Neuron (in vitro differentiated cells): ENCODE data around the gene JDP2.

Source experiments
- H2AFZ ChIP-seq: one replicate; pipeline ENCODE4 v1.6.1; 2013; ENCODE audit warnings: low read depth, mild to moderate bottlenecking, inconsistent platforms, low read length, moderate library complexity
- H3K27me3 ChIP-seq: one replicate; pipeline ENCODE4 v1.6.1; 2013; ENCODE audit warnings: low read length; ENCODE audit not compliant: insufficient read depth
- H3K36me3 ChIP-seq: one replicate; pipeline ENCODE4 v1.6.1; 2013; ENCODE audit warnings: low read length; ENCODE audit not compliant: insufficient read depth
- H3K4me1 ChIP-seq: one replicate; pipeline ENCODE4 v1.6.1; 2013; ENCODE audit warnings: low read length; ENCODE audit not compliant: insufficient read depth
- H3K4me3 ChIP-seq: 2 replicates; pipeline ENCODE4 v1.5.1; 2013; ENCODE audit warnings: mild to moderate bottlenecking, low read length, moderate library complexity
- H3K9me3 ChIP-seq: one replicate; pipeline ENCODE4 v1.6.1; 2013; ENCODE audit warnings: low read length

JDP2 gene

DNA sequence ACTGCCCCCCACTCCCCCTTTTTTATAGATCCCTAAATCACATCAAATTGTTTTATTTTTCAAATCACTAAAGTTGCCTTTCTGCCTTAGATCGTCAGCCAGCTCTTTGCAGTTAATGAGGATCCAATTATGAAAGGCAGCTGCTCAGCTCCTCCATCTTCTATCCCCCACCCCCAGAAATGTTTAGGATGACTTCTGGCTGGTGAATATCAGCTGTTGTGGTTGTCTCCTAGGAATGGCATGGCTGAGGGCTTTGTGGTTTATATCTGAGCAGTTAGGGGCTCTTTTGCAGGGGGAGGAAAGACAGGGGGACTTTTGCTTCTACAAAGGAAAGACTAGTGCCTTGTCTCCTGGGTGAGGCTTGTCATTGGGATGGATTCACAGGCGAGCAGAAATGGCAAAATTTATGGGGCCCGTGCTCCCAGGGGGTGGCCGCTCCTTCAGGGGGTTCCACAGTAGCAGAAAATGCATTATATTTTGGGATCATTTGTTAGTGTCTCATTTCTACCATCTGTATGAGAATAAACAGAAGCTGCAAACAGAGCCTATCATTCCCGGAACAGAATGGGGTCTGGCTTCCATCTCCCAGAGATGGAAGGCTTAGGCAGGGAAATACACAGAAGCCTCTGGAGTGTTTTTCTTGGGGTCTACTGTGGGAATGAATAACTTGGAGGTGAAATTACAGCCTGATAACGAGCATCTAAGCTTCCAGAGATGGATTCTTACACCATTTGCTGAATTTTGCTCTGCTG lies 6.5 kb downstream of the JDP2 start:
- Histone ChIP-seq H3K36me3 (no peaks in the 10 kb centered on the region), H2AFZ (no peak overlapping the region), H3K4me1 (peaks cover 3% of the 10 kb centered on the region), H3K4me3 (no peak overlapping the region), H3K9me3 (no peaks in the 10 kb centered on the region), H3K27me3 (peaks cover 4% of the 10 kb centered on the region)

DNA sequence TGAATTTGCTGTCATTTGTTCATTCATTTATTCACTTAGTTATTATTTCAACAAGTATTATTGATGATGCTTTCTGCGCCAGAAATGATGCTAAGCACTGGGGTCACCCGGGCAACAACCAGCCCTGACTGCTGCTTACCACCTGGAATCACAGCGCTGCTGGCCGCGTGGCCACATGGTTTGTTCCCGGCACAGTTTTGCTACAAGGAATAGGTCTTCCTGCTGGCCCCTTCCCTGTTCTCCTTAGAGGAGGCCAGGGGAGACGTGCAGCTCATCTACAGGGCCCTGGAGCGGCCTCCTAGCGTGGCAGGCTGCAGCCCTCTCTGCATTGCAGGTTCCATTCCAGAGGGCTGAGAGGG lies 7.0 kb downstream of the JDP2 start:
- Histone ChIP-seq H3K9me3 (no peaks in the 10 kb centered on the region), H2AFZ (no peak overlapping the region), H3K4me1 (peaks cover 3% of the 10 kb centered on the region), H3K4me3 (no peak overlapping the region), H3K27me3 (no peaks in the 10 kb centered on the region), H3K36me3 (no peaks in the 10 kb centered on the region)

DNA sequence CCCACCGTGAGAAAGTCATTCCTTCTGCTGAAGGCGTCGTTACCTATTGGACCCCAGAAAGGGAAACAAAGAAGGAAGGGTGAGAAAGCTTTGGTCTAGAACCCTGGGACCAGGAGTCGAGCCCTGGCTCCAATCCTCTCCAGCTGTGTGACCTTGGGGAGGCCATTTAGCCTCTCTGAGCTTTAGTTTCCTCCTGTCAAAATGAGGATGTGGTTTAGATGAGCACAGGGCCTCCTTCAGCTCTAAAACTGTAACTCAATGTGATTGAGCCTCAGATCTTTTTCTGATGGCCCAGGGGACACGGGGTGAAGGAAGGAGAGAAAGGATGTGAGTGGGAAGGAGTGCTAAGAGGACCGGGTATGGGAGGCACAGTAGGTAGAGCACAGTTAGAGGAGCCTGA lies 7.7 kb downstream of the JDP2 start:
- Histone ChIP-seq H3K27me3 (no peaks in the 10 kb centered on the region), H2AFZ (no peak overlapping the region), H3K4me3 (no peak overlapping the region), H3K4me1 (peaks cover under 1% of the 10 kb centered on the region), H3K36me3 (no peaks in the 10 kb centered on the region), H3K9me3 (no peaks in the 10 kb centered on the region)

DNA sequence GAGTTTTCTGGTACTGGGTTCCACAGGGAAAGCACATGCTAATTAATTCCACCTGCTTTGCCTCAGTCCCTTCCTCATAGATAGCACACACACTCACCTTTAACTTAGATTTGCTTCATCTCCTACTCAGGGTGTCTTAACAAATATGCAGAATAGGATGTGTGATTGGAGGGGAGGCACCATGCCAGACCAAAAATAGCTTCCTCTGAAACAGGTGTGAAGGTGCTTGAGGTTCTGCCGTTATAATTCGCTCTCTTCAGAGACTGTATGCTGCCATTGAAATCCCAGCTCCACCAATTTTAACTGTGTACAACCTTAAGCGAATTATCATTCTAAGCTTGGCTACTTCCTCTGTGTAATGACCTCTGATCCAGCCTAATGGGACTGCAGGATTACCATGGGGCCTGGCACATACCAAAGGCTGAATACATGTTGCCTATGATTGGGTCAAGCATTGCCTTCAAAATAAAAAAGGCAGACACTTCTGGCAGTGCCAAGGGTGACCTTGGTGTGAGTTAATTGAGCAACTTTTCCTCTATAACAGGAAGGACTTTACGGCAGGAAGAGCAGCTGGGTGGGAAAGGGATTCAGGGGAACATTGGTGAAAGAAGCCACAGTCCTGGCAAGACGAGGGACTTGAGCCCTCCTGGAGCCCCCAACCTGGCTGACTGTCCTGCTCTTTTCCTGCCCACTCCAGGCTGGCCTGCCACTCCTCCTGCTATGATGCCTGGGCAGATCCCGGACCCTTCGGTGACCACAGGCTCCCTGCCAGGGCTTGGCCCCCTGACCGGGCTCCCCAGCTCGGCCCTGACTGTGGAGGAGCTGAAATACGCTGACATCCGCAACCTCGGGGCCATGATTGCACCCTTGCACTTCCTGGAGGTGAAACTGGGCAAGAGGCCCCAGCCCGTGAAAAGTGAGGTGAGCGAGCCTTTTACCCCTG lies 9.7 kb downstream of the JDP2 start:
- Histone ChIP-seq H2AFZ (no peak overlapping the region), H3K27me3 (no peaks in the 10 kb centered on the region), H3K4me1 (no peaks in the 10 kb centered on the region), H3K4me3 (no peak overlapping the region), H3K36me3 (no peaks in the 10 kb centered on the region), H3K9me3 (no peaks in the 10 kb centered on the region)

DNA sequence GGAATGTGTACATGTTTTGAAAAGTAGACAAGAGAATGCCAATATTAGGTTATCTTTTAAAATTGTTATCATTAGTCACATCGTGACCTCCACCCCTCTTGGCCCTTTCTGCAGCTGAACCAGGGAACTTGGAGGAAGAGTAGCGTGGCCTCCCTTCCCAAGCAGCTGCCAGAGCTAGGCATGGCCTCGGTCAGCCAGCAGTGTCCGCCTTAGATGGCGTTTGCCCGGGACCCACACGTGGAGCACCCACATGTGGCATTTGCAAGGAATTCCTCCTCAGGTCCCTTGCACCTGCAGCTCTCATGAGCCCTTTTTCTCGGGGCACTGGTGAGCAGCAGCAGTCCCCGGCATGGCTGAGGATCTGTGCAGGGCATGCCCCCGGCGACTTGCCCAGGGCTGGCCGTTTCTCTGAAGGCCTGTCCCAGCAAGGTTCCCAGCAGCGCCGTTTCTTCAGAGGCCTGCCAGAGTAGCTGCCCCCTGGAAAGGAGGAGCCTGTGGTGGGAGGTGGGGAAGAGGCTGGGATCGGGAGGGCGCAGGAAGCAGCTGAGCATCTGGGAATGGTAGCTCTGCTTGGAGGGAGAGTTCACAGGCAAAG lies 10.8 kb downstream of the JDP2 start:
- Histone ChIP-seq H3K4me1 (no peaks in the 10 kb centered on the region), H2AFZ (no peak overlapping the region), H3K9me3 (no peaks in the 10 kb centered on the region), H3K4me3 (no peak overlapping the region), H3K36me3 (no peaks in the 10 kb centered on the region), H3K27me3 (no peaks in the 10 kb centered on the region)

DNA sequence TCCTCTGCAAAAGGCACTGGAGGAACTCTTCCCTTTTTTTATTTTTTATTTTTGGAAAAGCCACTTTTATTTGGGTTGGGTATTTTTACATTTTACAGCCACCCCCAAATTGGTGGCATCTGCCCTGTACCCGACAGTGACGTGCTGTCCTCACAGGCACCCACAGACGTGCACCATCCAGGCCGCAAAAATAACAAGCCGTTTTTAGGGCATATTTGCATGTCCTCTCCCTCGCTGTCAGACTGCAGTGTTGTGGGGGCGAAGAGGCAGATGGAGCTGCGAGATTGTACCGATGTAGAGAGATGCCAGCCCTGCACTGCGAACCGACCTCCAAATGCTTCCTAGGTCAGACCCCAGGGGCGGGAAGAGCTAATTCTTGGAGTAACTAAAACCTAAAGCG lies 12.2 kb downstream of the JDP2 start:
- no peaks in the 10 kb centered on the region for H3K36me3 ChIP-seq
- H3K4me3 ChIP-seq: no peak overlapping the region
- no peak overlapping the region for H2AFZ ChIP-seq
- H3K4me1 ChIP-seq: no peaks in the 10 kb centered on the region
- H3K9me3 ChIP-seq: no peaks in the 10 kb centered on the region
- H3K27me3 ChIP-seq: no peaks in the 10 kb centered on the region

DNA sequence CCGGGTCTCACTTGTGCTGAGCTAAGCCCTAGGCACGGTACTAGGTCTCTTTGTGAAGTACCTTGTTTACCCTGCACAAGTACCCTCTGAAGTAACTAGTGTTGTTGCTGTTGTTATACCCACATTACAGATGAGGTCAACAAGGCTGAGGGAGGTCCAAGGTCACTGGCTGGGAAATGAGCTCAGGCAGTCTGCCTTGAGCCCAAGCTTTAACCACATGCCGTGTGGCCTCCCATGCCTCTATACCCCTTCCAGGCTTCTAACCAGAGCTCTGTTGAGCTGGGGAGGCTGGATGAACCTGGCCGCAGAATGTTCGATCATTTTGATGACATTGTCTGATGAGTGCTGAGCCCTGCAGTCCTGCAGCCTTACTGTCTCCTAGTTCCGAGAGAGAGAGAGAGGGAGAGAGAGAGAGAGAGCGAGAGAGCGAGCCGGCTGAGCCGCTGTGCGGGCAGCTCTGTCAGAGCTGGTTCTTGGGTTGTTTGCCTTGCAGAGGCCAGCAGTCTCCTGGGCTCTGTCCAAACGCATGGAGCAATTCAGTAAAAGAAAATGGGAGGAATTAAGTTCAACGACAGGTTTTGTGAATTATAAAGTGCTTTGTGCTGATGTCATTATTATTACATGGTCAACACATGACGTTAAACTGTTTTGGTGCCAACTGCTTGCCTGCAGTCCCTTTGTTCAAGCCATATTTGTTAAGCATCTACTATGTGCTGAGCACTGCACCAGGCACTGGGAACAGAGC lies 13.1 kb downstream of the JDP2 start:
- Histone ChIP-seq H3K27me3 (no peaks in the 10 kb centered on the region), H3K4me3 (no peak overlapping the region), H3K4me1 (no peaks in the 10 kb centered on the region), H3K36me3 (no peaks in the 10 kb centered on the region), H3K9me3 (no peaks in the 10 kb centered on the region), H2AFZ (no peak overlapping the region)

DNA sequence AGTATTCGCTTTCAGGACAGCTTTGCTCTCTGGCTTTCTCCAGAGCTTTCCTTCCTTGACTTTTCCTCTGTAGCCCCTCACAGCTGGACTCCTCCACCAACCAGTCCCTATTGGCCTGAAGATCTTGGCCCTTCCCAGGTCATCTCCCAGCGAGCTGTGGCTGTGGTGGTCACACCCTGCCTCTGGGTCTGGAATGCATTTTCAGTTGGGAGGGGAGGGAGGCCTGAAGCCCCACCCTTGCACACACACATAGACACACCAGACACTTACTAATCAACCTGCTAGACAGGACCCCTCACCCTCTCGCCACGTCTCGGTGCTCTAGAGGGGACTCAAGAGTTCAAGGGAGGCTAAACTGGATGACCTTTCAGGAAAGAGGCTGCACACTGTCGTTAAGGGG lies 13.9 kb downstream of the JDP2 start:
- Histone ChIP-seq H3K27me3 (no peaks in the 10 kb centered on the region), H3K4me1 (no peaks in the 10 kb centered on the region), H3K4me3 (no peak overlapping the region), H3K9me3 (no peaks in the 10 kb centered on the region), H3K36me3 (no peaks in the 10 kb centered on the region), H2AFZ (no peak overlapping the region)

DNA sequence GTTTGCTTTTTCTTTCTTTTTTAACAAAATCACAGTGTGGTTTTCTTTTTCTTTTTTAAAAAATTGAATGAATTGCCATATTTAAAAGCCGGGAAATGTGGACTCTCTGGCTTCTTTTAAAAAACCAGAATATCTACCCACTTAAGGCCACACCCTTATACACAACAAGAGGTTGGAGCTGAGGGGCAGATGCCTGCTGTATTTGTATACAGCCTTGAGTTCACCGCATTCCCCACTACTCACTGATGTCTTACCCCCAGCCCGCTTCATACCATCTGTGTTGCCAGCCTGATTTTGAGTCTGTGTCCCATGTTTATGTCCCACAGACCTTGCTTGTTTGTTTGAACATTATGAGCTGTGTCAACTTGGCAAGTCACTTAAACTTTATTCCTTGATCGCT lies 14.3 kb downstream of the JDP2 start:
- no peak overlapping the region for H2AFZ ChIP-seq
- H3K4me1 ChIP-seq: no peaks in the 10 kb centered on the region
- no peaks in the 10 kb centered on the region for H3K36me3 ChIP-seq
- no peaks in the 10 kb centered on the region for H3K27me3 ChIP-seq
- H3K9me3 ChIP-seq: no peaks in the 10 kb centered on the region
- H3K4me3 ChIP-seq: no peak overlapping the region

DNA sequence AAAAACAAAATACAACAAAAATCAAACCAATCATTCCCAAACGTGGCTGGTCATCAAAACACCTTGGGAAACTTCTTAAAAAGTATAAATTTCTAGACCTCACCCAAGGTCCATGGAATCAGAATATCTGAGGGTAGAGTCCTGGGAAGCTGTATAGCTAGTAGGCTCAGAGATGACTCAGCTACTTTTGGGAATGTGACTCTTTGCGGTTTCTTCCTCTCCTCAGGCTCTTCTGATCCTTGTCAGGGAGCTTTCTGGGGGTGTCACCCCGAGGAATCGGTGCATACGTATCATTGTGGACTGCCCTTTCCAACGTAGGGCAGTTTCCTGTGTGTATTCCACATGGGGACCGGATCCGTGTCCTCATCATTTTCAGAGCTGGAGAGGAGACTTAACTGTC lies 14.8 kb downstream of the JDP2 start:
- no peaks in the 10 kb centered on the region for H3K9me3 ChIP-seq
- no peak overlapping the region for H2AFZ ChIP-seq
- no peaks in the 10 kb centered on the region for H3K4me1 ChIP-seq
- no peaks in the 10 kb centered on the region for H3K36me3 ChIP-seq
- H3K27me3 ChIP-seq: no peaks in the 10 kb centered on the region
- no peak overlapping the region for H3K4me3 ChIP-seq

DNA sequence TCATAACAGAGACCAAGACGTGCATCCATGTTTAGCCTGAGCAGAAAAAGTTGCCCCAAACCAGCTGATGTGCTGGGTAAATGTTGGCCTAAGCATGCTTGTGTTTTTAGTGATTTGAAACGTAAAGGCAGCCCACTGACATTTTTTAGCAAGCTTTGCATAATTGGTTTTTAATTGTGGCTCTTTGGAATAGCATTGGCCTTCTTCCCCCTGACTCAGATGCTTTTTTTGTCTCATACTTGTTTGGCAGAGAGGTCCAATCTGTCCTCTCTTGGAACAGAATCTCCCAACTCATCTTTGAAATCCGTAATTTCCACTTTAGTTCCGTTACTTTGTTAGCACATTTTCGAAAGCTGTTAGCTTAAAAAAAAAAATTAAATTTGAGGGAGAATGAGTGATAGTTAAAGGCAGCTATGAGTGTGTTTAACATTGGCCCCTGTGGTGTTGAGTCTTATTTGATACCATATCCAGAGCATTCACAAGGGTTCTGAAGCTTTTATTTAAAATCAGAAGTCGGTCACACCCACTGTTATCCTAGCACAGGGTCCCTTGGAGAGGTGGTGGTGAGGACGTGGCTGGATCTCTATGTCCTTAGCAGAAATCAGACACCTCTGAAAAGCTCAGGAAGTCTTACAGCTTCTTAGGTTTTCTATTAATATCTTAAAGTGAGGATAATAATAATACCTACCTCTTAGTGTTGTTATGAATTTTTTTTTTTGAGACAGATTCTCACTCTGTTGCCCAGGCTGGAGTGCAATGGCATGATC lies 15.6 kb downstream of the JDP2 start:
- Histone ChIP-seq H2AFZ (no peak overlapping the region), H3K4me1 (no peaks in the 10 kb centered on the region), H3K9me3 (no peaks in the 10 kb centered on the region)

DNA sequence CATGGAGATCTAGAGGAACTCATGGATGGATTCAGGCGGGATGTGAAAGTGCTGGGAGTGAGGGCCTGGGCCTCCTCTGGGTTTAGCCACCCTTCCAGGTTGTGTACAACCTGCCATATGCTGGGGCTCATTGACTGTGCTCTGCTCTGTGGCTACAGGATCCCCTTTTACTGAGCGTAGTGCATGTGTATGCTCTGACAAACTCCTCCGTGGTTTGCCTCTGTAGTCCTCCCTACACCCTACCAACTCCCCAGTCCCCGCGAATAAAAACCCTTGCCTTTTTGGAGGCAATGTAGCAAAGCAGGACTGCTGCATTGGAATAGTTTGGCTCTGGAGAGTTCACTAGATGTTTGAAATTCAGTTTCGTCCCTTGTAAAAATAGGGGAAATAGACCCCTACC lies 17.4 kb downstream of the JDP2 start:
- peaks cover 13% of the 10 kb centered on the region for H3K4me1 ChIP-seq
- no peaks in the 10 kb centered on the region for H3K36me3 ChIP-seq
- no peaks in the 10 kb centered on the region for H3K27me3 ChIP-seq
- H2AFZ ChIP-seq: no peak overlapping the region
- no peak overlapping the region for H3K4me3 ChIP-seq
- no peaks in the 10 kb centered on the region for H3K9me3 ChIP-seq

More for the DNA sequence above, 15.6 kb downstream of the JDP2 start:
- Histone ChIP-seq H3K36me3 (no peaks in the 10 kb centered on the region), H3K27me3 (no peaks in the 10 kb centered on the region), H3K4me3 (no peak overlapping the region)
